NB4 (cell line): ENCODE results near the gene RHBDF2.

ENCODE experiments used
- DNase-seq: peaks from one replicate; pipeline ENCODE4 v3.0.0; 2010; ENCODE audit warnings: low read depth
- H3K4me3 ChIP-seq: one replicate; pipeline ENCODE4 v1.5.1; 2011; ENCODE audit warnings: mild to moderate bottlenecking, low read depth, low read length, moderate library complexity
- MYC ChIP-seq: IDR thresholded peaks from 2 replicates; pipeline ENCODE4 v1.6.1; 2011; ENCODE audit warnings: low read depth, low read length
- POLR2A ChIP-seq: IDR thresholded peaks from 2 replicates; pipeline ENCODE4 v1.6.1; 2011; ENCODE audit warnings: mild to moderate bottlenecking; ENCODE audit not compliant: insufficient read length; ENCODE audit errors: extremely low read depth
- TF ChIP-seq, protein P1 (sequence below): IDR thresholded peaks from 2 replicates; pipeline ENCODE4 v1.6.1; 2011; ENCODE audit warnings: low read depth, low read length
- TF ChIP-seq, protein P2 (sequence below): IDR thresholded peaks from one replicate; pipeline ENCODE4 v1.5.1; 2012; ENCODE audit warnings: low read depth, low read length

The RHBDF2 gene

DNA sequence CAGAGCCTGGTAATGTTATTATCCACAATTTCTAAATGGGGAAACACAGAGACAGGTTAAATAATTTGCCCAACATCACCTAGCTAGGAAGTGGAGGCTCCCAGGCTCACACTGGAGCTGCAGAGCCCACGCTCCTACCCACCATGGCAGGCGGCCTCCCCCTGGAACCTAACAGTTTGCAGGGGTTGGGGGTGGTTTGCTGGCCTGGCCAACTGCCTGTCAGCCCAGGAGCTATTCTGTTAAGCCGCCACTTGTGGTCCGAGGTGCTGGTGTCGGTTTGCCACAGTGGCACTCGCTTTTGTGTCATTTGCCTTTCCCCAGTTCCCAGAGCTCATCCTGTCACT is 42.2 kb upstream of the RHBDF2 start:
- TF ChIP-seq, protein P1, sequence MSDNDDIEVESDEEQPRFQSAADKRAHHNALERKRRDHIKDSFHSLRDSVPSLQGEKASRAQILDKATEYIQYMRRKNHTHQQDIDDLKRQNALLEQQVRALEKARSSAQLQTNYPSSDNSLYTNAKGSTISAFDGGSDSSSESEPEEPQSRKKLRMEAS = no peak
- TF ChIP-seq POLR2A (no peak), MYC (no peak)
- TF ChIP-seq, protein P2, sequence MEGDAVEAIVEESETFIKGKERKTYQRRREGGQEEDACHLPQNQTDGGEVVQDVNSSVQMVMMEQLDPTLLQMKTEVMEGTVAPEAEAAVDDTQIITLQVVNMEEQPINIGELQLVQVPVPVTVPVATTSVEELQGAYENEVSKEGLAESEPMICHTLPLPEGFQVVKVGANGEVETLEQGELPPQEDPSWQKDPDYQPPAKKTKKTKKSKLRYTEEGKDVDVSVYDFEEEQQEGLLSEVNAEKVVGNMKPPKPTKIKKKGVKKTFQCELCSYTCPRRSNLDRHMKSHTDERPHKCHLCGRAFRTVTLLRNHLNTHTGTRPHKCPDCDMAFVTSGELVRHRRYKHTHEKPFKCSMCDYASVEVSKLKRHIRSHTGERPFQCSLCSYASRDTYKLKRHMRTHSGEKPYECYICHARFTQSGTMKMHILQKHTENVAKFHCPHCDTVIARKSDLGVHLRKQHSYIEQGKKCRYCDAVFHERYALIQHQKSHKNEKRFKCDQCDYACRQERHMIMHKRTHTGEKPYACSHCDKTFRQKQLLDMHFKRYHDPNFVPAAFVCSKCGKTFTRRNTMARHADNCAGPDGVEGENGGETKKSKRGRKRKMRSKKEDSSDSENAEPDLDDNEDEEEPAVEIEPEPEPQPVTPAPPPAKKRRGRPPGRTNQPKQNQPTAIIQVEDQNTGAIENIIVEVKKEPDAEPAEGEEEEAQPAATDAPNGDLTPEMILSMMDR = no peak
- no peak for DNase-seq
- no peak overlapping the region for H3K4me3 ChIP-seq

DNA sequence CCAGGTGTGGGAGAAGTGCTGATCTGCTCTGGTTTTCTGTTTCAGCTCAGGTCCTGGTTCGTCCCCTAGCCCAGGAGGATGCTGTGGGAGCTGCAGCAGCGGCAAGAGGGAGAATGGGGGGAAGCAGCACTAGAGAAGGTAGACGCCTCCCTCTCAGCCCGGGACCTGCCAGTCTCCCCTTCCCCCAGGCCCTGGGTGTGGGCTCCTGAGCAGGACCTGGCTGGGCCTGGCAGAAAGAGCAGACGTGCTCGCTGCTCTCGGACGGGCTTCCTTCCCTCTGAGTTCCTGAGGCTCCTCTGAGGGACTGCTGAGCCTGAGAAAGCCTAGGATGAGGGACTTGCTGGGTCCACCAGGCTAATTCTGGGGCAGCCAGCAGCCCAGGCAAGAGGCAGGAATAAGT is 41.8 kb upstream of the RHBDF2 start:
- no peak for DNase-seq
- H3K4me3 ChIP-seq = no peak overlapping the region
- TF ChIP-seq, protein P1 = no peak

GRCh38 chr17:76542566-76542971 is 41.3 kb upstream of the RHBDF2 start:
- TF ChIP-seq MYC (no peak), POLR2A (no peak)
- TF ChIP-seq, protein P2 = no peak
- TF ChIP-seq, protein P1 = no peak
- no peak for DNase-seq
- no peak overlapping the region for H3K4me3 ChIP-seq

GRCh38 chr17:76541739-76542454 is 40.7 kb upstream of the RHBDF2 start:
- H3K4me3 ChIP-seq = no peak overlapping the region
- no peak for DNase-seq
- TF ChIP-seq MYC (no peak), POLR2A (no peak)
- TF ChIP-seq, protein P2 = no peak
- TF ChIP-seq, protein P1 = no peak

- TF ChIP-seq MYC (peak; percentile 90), POLR2A (peak; percentile 11)
- TF ChIP-seq, protein P1 = peak; percentile 84
- TF ChIP-seq, protein P2 = no peak
- peak; percentile 88 for DNase-seq
- H3K4me3 ChIP-seq = no peak overlapping the region
Measured at GRCh38 chr17:76540381-76541300, 39.4 kb upstream of the RHBDF2 start.

- no peak for TF ChIP-seq POLR2A
- TF ChIP-seq, protein P2 = no peak
- TF ChIP-seq, protein P1 = no peak
- no peak for TF ChIP-seq MYC
- no peak for DNase-seq
- no peak within 1 kb of the TSS for H3K4me3 ChIP-seq
Measured at GRCh38 chr17:76539631-76540271, 38.5 kb upstream of the RHBDF2 start, which contains the start of gene PRCD. Gene PRCD (plus strand): TSS chr17:76540044. CDS start chr17:76540142, 98 bp downstream.
